GM23338 (cell line): ENCODE results near the gene SETD1A. TPM values are rescaled to one million over a fixed set of nuclear protein-coding genes. Genes with fewer than 3 reads are reported as not detected.

Experiments
- ATAC-seq: fragments of 200-7000 bp; cut with Tn5 transposase; 3 replicates; pipeline ENCODE4 v1.9.1; 2020
- DNase-seq: peaks from one replicate; pipeline ENCODE4 v3.0.0-alpha.2; 2015; ENCODE audit warnings: low spot score
- H2AFZ ChIP-seq: fragments of 200-600 bp; sonication (generic); 2 replicates; pipeline ENCODE4 v1.8.0; 2016; ENCODE audit warnings: antibody characterized with exemption, mild to moderate bottlenecking, moderate library complexity
- H3F3A ChIP-seq: fragments of 200-600 bp; sonication (generic); replicated peaks from 2 replicates; pipeline ENCODE4 v1.8.0; 2017; ENCODE audit warnings: antibody characterized with exemption, mixed run types, low read depth
- H3K27ac ChIP-seq: fragments of 200-600 bp; sonication (generic); 2 replicates; pipeline ENCODE4 v1.6.1; 2016; ENCODE audit warnings: low read depth
- H3K27me3 ChIP-seq: fragments of 200-600 bp; sonication (generic); 2 replicates; pipeline ENCODE4 v1.8.0; 2016; ENCODE audit warnings: mild to moderate bottlenecking, mixed run types, moderate library complexity; ENCODE audit not compliant: insufficient read depth
- H3K36me3 ChIP-seq: fragments of 200-600 bp; sonication (generic); 2 replicates; pipeline ENCODE4 v1.8.0; 2016; ENCODE audit warnings: mild to moderate bottlenecking; ENCODE audit not compliant: insufficient read depth
- H3K4me1 ChIP-seq: fragments of 200-600 bp; sonication (generic); 2 replicates; pipeline ENCODE4 v1.8.0; 2016; ENCODE audit warnings: mild to moderate bottlenecking, moderate library complexity; ENCODE audit not compliant: insufficient read depth
- H3K4me2 ChIP-seq: fragments of 200-600 bp; sonication (generic); 2 replicates; pipeline ENCODE4 v1.7.1; 2017; ENCODE audit warnings: mixed run types
- H3K4me3 ChIP-seq: fragments of 200-600 bp; sonication (generic); 2 replicates; pipeline ENCODE4 v1.6.1; 2016; ENCODE audit warnings: mixed run types
- H3K79me2 ChIP-seq: fragments of 200-600 bp; sonication (generic); replicated peaks from 2 replicates; pipeline ENCODE4 v1.8.0; 2017; ENCODE audit warnings: mild to moderate bottlenecking; ENCODE audit not compliant: insufficient read depth
- H3K9me2 ChIP-seq: fragments of 200-600 bp; sonication (generic); 2 replicates; pipeline ENCODE4 v1.8.0; 2017; ENCODE audit not compliant: insufficient read depth
- H4K20me1 ChIP-seq: fragments of 200-600 bp; sonication (generic); replicated peaks from 2 replicates; pipeline ENCODE4 v1.8.0; 2017; ENCODE audit warnings: mild to moderate bottlenecking; ENCODE audit not compliant: insufficient read depth
- H3K27ac Mint-ChIP-seq: 2 replicates; pipeline ENCODE4 v1.8.0; 2020; ENCODE audit warnings: inconsistent platforms, mild to moderate bottlenecking, moderate library complexity, mixed read lengths
- H3K27me3 Mint-ChIP-seq: 3 replicates; pipeline ENCODE4 v1.8.0; 2022; ENCODE audit warnings: low read depth, mild to moderate bottlenecking, moderate library complexity, mixed read lengths, inconsistent platforms; ENCODE audit not compliant: insufficient read depth, poor library complexity
- H3K36me3 Mint-ChIP-seq: 3 replicates; pipeline ENCODE4 v1.8.0; 2021; ENCODE audit warnings: low read depth, mild to moderate bottlenecking, inconsistent platforms, moderate library complexity, mixed read lengths
- H3K4me1 Mint-ChIP-seq: 3 replicates; pipeline ENCODE4 v1.8.0; 2020; ENCODE audit warnings: mild to moderate bottlenecking, inconsistent platforms, mixed read lengths
- H3K4me3 Mint-ChIP-seq: 3 replicates; pipeline ENCODE4 v1.8.0; 2021; ENCODE audit warnings: moderate library complexity, mild to moderate bottlenecking, inconsistent platforms, mixed read lengths
- H3K9me3 Mint-ChIP-seq: 3 replicates; pipeline ENCODE4 v1.8.0; 2020; ENCODE audit warnings: moderate library complexity, mild to moderate bottlenecking, inconsistent platforms, mixed read lengths
- CREB1 ChIP-seq: fragments of 250-450 bp; sonication (Bioruptor Pico); IDR thresholded peaks from 2 replicates; pipeline ENCODE4 v1.5.0; 2020; ENCODE audit warnings: low read depth, mild to moderate bottlenecking, moderate library complexity
- CTCF ChIP-seq, 2 experiments: fragments of 200-600 bp in 1 of 2; sonication (generic) in 1 of 2; conservative IDR thresholded peaks; 2 replicates each; pipeline versions ENCODE4 v1.5.1 to v1.6.1; 2016 to 2017; ENCODE audit warnings: antibody characterized with exemption in 2 of 2, low read depth in 2 of 2, mild to moderate bottlenecking in 2 of 2, moderate library complexity in 1 of 2
- EZH2 ChIP-seq: fragments of 200-600 bp; sonication (generic); IDR thresholded peaks from one replicate; pipeline ENCODE4 v1.8.0; 2017; ENCODE audit warnings: antibody characterized with exemption, mild to moderate bottlenecking, low read depth; ENCODE audit not compliant: unreplicated experiment
- EZH2phosphoT487 ChIP-seq: fragments of 200-600 bp; sonication (generic); IDR thresholded peaks from one replicate; pipeline ENCODE4 v1.8.1; 2018; ENCODE audit warnings: antibody characterized with exemption; ENCODE audit not compliant: unreplicated experiment
- JUNB ChIP-seq: IDR thresholded peaks from one replicate; pipeline ENCODE4 v1.6.1; 2016; ENCODE audit warnings: antibody characterized with exemption; ENCODE audit not compliant: unreplicated experiment
- NANOG ChIP-seq: IDR thresholded peaks from 2 replicates; pipeline ENCODE4 v1.6.1; 2016; ENCODE audit warnings: antibody characterized with exemption, borderline replicate concordance
- POLR2AphosphoS5 ChIP-seq: IDR thresholded peaks from 2 replicates; pipeline ENCODE4 v1.6.1; 2016; ENCODE audit warnings: antibody characterized with exemption, low read depth
- REST ChIP-seq: IDR thresholded peaks from one replicate; pipeline ENCODE4 v1.6.1; 2018; ENCODE audit warnings: antibody characterized with exemption; ENCODE audit not compliant: unreplicated experiment
- STAT1 ChIP-seq: IDR thresholded peaks from one replicate; pipeline ENCODE4 v1.6.1; 2016; ENCODE audit warnings: antibody characterized with exemption; ENCODE audit not compliant: unreplicated experiment
- ZNF114 ChIP-seq: fragments of 250-450 bp; sonication (Bioruptor Pico); IDR thresholded peaks from 2 replicates; pipeline ENCODE4 v1.5.0; 2020; ENCODE audit warnings: mild to moderate bottlenecking, moderate library complexity
- ZNF331 ChIP-seq: fragments of 250-450 bp; sonication (Bioruptor Pico); IDR thresholded peaks from 2 replicates; pipeline ENCODE4 v1.5.0; 2020; ENCODE audit warnings: low read depth, mild to moderate bottlenecking, moderate library complexity
- ZNF462 ChIP-seq: fragments of 250-450 bp; sonication (Bioruptor Pico); IDR thresholded peaks from 2 replicates; pipeline ENCODE4 v1.5.0; 2020; ENCODE audit warnings: mild to moderate bottlenecking, moderate library complexity
- polyA plus RNA-seq: library from polyadenylated mRNA; unstranded; fragments of >200 nt; fragmentation: Nextera tagmentation; extraction: Ambion mirVana; gene quantifications from 2 replicates; pipeline ENCODE4 v1.2.1, GENCODE V29; 2016
- total RNA-seq: library from RNA; depleted of rRNA; stranded (reverse); fragments of >200 nt; shearing (Covaris generic); gene quantifications from 2 replicates; pipeline ENCODE4 v1.2.3, GENCODE V29; 2014
- TF ChIP-seq, protein P1 (sequence below): IDR thresholded peaks from 2 replicates; pipeline ENCODE4 v1.6.1; 2016; ENCODE audit warnings: antibody characterized with exemption

Gene SETD1A
- total and polyA plus RNA-seq, 2 experiments from 2014 or later, result 10.8 to 21.9 TPM

- no peaks in the 10 kb centered on the region for H4K20me1 ChIP-seq
- Mint-ChIP-seq H3K27ac (no peak overlapping the region), H3K36me3 (no peaks in the 10 kb centered on the region), H3K27me3 (peaks cover 6% of the 10 kb centered on the region), H3K4me3 (no peak overlapping the region; the same call in 2 of the 3 replicates), H3K4me1 (peaks cover 5% of the 10 kb centered on the region; the same call in 2 of the 3 replicates), H3K9me3 (no peaks in the 10 kb centered on the region)
- no peaks in the 10 kb centered on the region for H3F3A ChIP-seq
- no peak overlapping the region for H3K27ac ChIP-seq
- H3K4me1 ChIP-seq, result no peaks in the 10 kb centered on the region; the same call in 1 of the 2 replicates
- TF ChIP-seq ZNF114 (CRISPR knock-in tag) (no peak), STAT1 (no peak), POLR2AphosphoS5 (no peak), CTCF (conservative IDR thresholded peaks at IDR 0.05; ENCODE audit: low read depth in 2 of 2) (no peak), EZH2phosphoT487 (no peak), CREB1 (no peak), ZNF331 (no peak), NANOG (no peak), JUNB (no peak), ZNF462 (CRISPR knock-in tag) (no peak), EZH2 (no peak), REST (no peak)
- TF ChIP-seq, protein P1, sequence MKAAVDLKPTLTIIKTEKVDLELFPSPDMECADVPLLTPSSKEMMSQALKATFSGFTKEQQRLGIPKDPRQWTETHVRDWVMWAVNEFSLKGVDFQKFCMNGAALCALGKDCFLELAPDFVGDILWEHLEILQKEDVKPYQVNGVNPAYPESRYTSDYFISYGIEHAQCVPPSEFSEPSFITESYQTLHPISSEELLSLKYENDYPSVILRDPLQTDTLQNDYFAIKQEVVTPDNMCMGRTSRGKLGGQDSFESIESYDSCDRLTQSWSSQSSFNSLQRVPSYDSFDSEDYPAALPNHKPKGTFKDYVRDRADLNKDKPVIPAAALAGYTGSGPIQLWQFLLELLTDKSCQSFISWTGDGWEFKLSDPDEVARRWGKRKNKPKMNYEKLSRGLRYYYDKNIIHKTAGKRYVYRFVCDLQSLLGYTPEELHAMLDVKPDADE, result no peak
- H3K36me3 ChIP-seq, result no peaks in the 10 kb centered on the region
- no peaks in the 10 kb centered on the region for H3K27me3 ChIP-seq
- H3K9me2 ChIP-seq, result no peaks in the 10 kb centered on the region
- no peak overlapping the region for H3K4me2 ChIP-seq
- no peak overlapping the region for H3K4me3 ChIP-seq
- DNase-seq (no peak), ATAC-seq (no peak)
- 0 out of 2 replicates have a peak overlapping the region, but pooled peaks have one; percentile 63 for H2AFZ ChIP-seq
- no peaks in the 10 kb centered on the region for H3K79me2 ChIP-seq
Measured at GRCh38 chr16:31025339-31025738, 67.8 kb downstream of the SETD1A start.
